OCI-LY1 (cell line): ENCODE data around the gene PVALEF.

ENCODE experiments used
- EZH2 ChIP-seq: fragments of 200-600 bp; sonication (generic), shearing (Covaris generic); IDR thresholded peaks from 2 replicates; pipeline ENCODE4 v1.8.0; 2017; ENCODE audit warnings: borderline replicate concordance, mixed run types, mild to moderate bottlenecking, antibody characterized with exemption, low read length, moderate library complexity, mixed read lengths
- TF ChIP-seq, protein P1 (sequence below): fragments of 200-600 bp; sonication (generic), shearing (Covaris generic); IDR thresholded peaks from 2 replicates; pipeline ENCODE4 v1.5.1; 2017; ENCODE audit warnings: mild to moderate bottlenecking, antibody characterized with exemption, low read length, moderate library complexity, mixed read lengths

DNA sequence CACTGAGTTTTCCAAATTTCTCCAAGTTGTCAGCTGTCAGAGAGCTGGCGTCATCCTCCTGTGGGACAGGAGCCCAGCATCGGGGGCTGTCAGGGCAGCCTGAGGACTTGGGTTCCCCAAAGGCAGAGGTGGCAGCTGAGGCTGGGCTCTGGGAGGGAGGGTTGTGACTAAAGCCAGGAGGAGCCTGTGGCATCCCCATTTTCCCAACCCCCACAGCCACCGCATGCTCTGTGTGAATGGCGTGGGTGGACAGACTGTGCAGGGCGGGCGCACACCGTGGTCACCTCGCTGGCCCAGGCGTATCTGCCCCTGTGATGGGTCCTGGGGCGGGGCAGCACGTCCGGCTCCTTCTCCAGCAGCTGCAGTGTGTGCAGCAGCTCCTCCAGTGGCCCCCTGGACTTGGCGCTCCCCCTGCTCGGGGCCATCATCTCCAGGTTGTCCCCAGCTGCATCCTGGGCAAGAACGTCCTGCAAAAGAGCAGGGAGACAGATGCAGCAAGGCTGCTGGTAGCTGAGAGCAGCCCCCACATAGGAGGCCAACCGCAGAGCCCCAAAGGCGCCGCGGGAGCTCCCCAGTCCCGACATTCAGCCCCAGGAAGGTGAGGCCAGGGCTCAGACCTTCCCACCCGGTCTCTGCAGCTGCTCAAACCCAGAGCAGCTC, 32.7 kb downstream of the PVALEF start:
- TF ChIP-seq, protein P1, sequence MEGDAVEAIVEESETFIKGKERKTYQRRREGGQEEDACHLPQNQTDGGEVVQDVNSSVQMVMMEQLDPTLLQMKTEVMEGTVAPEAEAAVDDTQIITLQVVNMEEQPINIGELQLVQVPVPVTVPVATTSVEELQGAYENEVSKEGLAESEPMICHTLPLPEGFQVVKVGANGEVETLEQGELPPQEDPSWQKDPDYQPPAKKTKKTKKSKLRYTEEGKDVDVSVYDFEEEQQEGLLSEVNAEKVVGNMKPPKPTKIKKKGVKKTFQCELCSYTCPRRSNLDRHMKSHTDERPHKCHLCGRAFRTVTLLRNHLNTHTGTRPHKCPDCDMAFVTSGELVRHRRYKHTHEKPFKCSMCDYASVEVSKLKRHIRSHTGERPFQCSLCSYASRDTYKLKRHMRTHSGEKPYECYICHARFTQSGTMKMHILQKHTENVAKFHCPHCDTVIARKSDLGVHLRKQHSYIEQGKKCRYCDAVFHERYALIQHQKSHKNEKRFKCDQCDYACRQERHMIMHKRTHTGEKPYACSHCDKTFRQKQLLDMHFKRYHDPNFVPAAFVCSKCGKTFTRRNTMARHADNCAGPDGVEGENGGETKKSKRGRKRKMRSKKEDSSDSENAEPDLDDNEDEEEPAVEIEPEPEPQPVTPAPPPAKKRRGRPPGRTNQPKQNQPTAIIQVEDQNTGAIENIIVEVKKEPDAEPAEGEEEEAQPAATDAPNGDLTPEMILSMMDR = no peak
- TF ChIP-seq EZH2 = no peak
